ENCODE data around the gene LRRC45.

GRCh38 chr17:82022310-82022980, 660 bp upstream of the LRRC45 start, which contains the start of gene CENPX:
- TF ChIP-seq CTCF (tag by site-specific recombination; IDR thresholded peaks at IDR 0.05) = 0 out of 2 replicates have a peak, but pooled peaks have one; percentile 8
- 0 out of 2 replicates have a peak, but pooled peaks have one; percentile 28 for TF ChIP-seq ZNF792 (tag by site-specific recombination; IDR thresholded peaks at IDR 0.05)
- TF ChIP-seq KLF16 (tag by site-specific recombination; IDR thresholded peaks at IDR 0.05) = peak; percentile 90; the same call in 1 of the 2 replicates

Data from HEK293 (cell line).